Endothelial cell of umbilical vein (primary cell): Measurements from ENCODE around the gene DCAF12. TPM values are rescaled to one million over a fixed set of nuclear protein-coding genes. Genes with fewer than 3 reads are reported as not detected.

Experiments
- BruUV-seq: library from RNA; stranded (reverse); fragments of 400-500 nt; replicated peaks from 2 replicates; lab custom pipeline; 2021; lab: Mats Ljungman, UMichigan
- CTCF ChIA-PET: fragments of 300-600, 350-600 bp; sonication (Branson Sonifier 250); formaldehyde crosslinking; loops from one replicate; lab custom pipeline; 2021; ENCODE audit warnings: antibody characterized with exemption, inconsistent platforms; lab: Charles Lee
- POLR2A ChIA-PET: fragments of 300-600, 350-600 bp; sonication (Branson Sonifier 250); formaldehyde crosslinking; loops from one replicate; lab custom pipeline; 2021; ENCODE audit warnings: antibody characterized with exemption, inconsistent platforms; lab: Charles Lee
- DNase-seq: peaks from one replicate; pipeline ENCODE4 v3.0.0-alpha.2; 2011; ENCODE audit warnings: low read depth, low spot score
- FAIRE-seq: peaks from 2 replicates; lab custom pipeline; 2011; peaks lifted over from hg19 to GRCh38; lab: Jason Lieb, UNC
- H2AFZ ChIP-seq: 2 replicates; pipeline ENCODE4 v1.6.0; 2012; ENCODE audit warnings: low read depth, low read length, control low read depth, inconsistent platforms
- H3K27ac ChIP-seq: 2 replicates; pipeline ENCODE4 v1.5.1; 2011; ENCODE audit warnings: low read depth, mild to moderate bottlenecking, control low read depth, low read length, moderate library complexity; ENCODE audit not compliant: insufficient read depth
- H3K27me3 ChIP-seq, 2 experiments: 2 replicates each; pipeline versions ENCODE4 v1.6.0 to v1.6.1; 2011; ENCODE audit warnings: low read length in 2 of 2, mixed read lengths in 1 of 2; ENCODE audit not compliant: control insufficient read depth in 2 of 2, insufficient read depth in 2 of 2
- H3K36me3 ChIP-seq, 2 experiments: 2 replicates in 1 of 2; 3 replicates in 1 of 2; pipeline ENCODE4 v1.5.1; 2011; ENCODE audit warnings: low read length in 2 of 2, mild to moderate bottlenecking in 1 of 2, moderate library complexity in 1 of 2; ENCODE audit not compliant: control insufficient read depth in 2 of 2, insufficient read depth in 2 of 2; ENCODE audit errors: extremely low read depth in 1 of 2
- H3K4me1 ChIP-seq: 3 replicates; pipeline ENCODE4 v1.5.1; 2011; ENCODE audit warnings: mild to moderate bottlenecking, low read length; ENCODE audit not compliant: control insufficient read depth, insufficient read depth; ENCODE audit errors: extremely low read depth
- H3K4me2 ChIP-seq: 2 replicates; pipeline ENCODE4 v1.6.1; 2011; ENCODE audit warnings: low read length, control low read depth, mixed read lengths; ENCODE audit not compliant: insufficient read depth
- H3K4me3 ChIP-seq, 3 experiments: fragments of 200-600 bp in 1 of 3; sonication (generic), shearing (Covaris generic) in 1 of 3; replicated peaks in 1 of 3; 2 replicates each; pipeline ENCODE4 v1.5.1; 2011 to 2016; ENCODE audit warnings: control low read depth in 3 of 3, low read length in 3 of 3, mild to moderate bottlenecking in 2 of 3, inconsistent platforms in 1 of 3, low read depth in 1 of 3, moderate library complexity in 1 of 3; ENCODE audit not compliant: insufficient read depth in 1 of 3
- H3K79me2 ChIP-seq: 2 replicates; pipeline ENCODE4 v1.6.0; 2012; ENCODE audit warnings: low read length, inconsistent platforms; ENCODE audit not compliant: control insufficient read depth, insufficient read depth
- H3K9ac ChIP-seq: replicated peaks from 2 replicates; pipeline ENCODE3; 2011; ENCODE audit warnings: low read length, control low read depth; ENCODE audit not compliant: insufficient read depth; ENCODE audit errors: extremely low read depth
- H3K9me1 ChIP-seq: replicated peaks from 3 replicates; pipeline ENCODE4 v1.6.0; 2011; ENCODE audit warnings: mild to moderate bottlenecking, low read length; ENCODE audit not compliant: control insufficient read depth, insufficient read depth; ENCODE audit errors: extremely low read depth
- H3K9me3 ChIP-seq: replicated peaks from 2 replicates; pipeline ENCODE4 v1.5.1; 2012; ENCODE audit warnings: low read length, inconsistent platforms; ENCODE audit not compliant: control insufficient read depth, insufficient read depth
- H4K20me1 ChIP-seq: replicated peaks from 2 replicates; pipeline ENCODE3; 2011; ENCODE audit warnings: mild to moderate bottlenecking, low read length; ENCODE audit not compliant: control insufficient read depth, insufficient read depth; ENCODE audit errors: extremely low read depth
- CTCF ChIP-seq, 2 donors: IDR thresholded peaks; 1 replicate in 1 of 2; 2 replicates in 1 of 2; pipeline ENCODE4 v1.5.1; 2011; ENCODE audit warnings: low read length in 2 of 2, mild to moderate bottlenecking in 2 of 2, moderate library complexity in 2 of 2, control low read depth in 1 of 2, inconsistent platforms in 1 of 2, low read depth in 1 of 2; ENCODE audit not compliant: insufficient read depth in 1 of 2; ENCODE audit errors: extremely low read depth in 1 of 2
- EZH2 ChIP-seq: IDR thresholded peaks from 2 replicates; pipeline ENCODE4 v1.6.1; 2012; ENCODE audit warnings: borderline replicate concordance, low read depth, mild to moderate bottlenecking, moderate library complexity, low read length, inconsistent platforms; ENCODE audit not compliant: severe bottlenecking
- FOS ChIP-seq: IDR thresholded peaks from 2 replicates; pipeline ENCODE4 v1.6.1; 2011; ENCODE audit warnings: mild to moderate bottlenecking, low read length, moderate library complexity, borderline replicate concordance; ENCODE audit not compliant: insufficient read depth
- GATA2 ChIP-seq: IDR thresholded peaks from 2 replicates; pipeline ENCODE4 v1.7.0; 2011; ENCODE audit warnings: low read depth, mild to moderate bottlenecking, moderate library complexity, mixed read lengths, low read length; ENCODE audit not compliant: insufficient read length, insufficient read depth
- JUN ChIP-seq: IDR thresholded peaks from 2 replicates; pipeline ENCODE4 v1.6.1; 2011; ENCODE audit warnings: borderline replicate concordance, low read depth; ENCODE audit not compliant: insufficient read length, insufficient read depth
- MAX ChIP-seq: IDR thresholded peaks from 2 replicates; pipeline ENCODE4 v1.6.1; 2011; ENCODE audit not compliant: insufficient read depth, insufficient read length
- MYC ChIP-seq: IDR thresholded peaks from one replicate; pipeline ENCODE4 v1.6.1; 2011; ENCODE audit warnings: mild to moderate bottlenecking, low read depth, low read length
- POLR2A ChIP-seq: IDR thresholded peaks from 2 replicates; pipeline ENCODE4 v1.6.1; 2012; ENCODE audit warnings: low read depth, mild to moderate bottlenecking, control low read depth, low read length
- dilution Hi-C: fragments of 300-500 bp; cut with MboI; formaldehyde crosslinking; loops from one replicate; pipeline ENCODE4 v1.15.0; 2019; ENCODE audit warnings: low sequenced_read_pairs; ENCODE audit not compliant: extremely low pct_ligation_motif_present
- intact Hi-C: fragments of 100-400 bp; cut with micrococcal nuclease; formaldehyde crosslinking; loops from one replicate; pipeline ENCODE4 v1.10.0; 2022
- polyA plus RNA-seq, 4 experiments: library from polyadenylated mRNA; depleted of rRNA in 3 of 4; stranded (reverse) in 3 of 4; unstranded in 1 of 4; fragments of >200 nt; gene quantifications; 2 replicates each; pipeline versions ENCODE4 v1.2.1 to v1.2.3, GENCODE V29; 2011 to 2012; ENCODE audit warnings: missing spikeins in 1 of 4
- total RNA-seq: library from RNA; stranded (reverse); gene quantifications from 2 replicates; pipeline ENCODE4 v1.2.3, GENCODE V29; 2021

DCAF12 gene
- total and polyA plus RNA-seq, 2 donors (not counting 3 experiments of a cell fraction or from before 2014, with no cell fraction given), result 26.2 to 28.4 TPM

GRCh38 chr9:34093578-34093977 lies 32.9 kb downstream of the DCAF12 start:
- no peak for TF ChIP-seq EZH2
- TF ChIP-seq JUN, result no peak
- TF ChIP-seq CTCF (IDR thresholded peaks at IDR 0.05; ENCODE audit: extremely low read depth in 1 of 2, insufficient read depth in 1 of 2, low read depth in 1 of 2, low read length in 2 of 2), result no peak
- no peak for TF ChIP-seq GATA2
- no peak for TF ChIP-seq MAX
- TF ChIP-seq FOS, result no peak
- TF ChIP-seq MYC, result no peak
- no peak for TF ChIP-seq POLR2A
- H3K9me1 ChIP-seq, result no peaks in the 10 kb centered on the region
- BruUV-seq, result no TSS peak
- H4K20me1 ChIP-seq, result no peaks in the 10 kb centered on the region
- dilution Hi-C loops, result no loop called here
- POLR2A ChIA-PET, result no interaction called here
- DNase-seq, result no peak
- H3K27ac ChIP-seq, result no peak overlapping the region
- no peaks in the 10 kb centered on the region for H3K4me1 ChIP-seq
- H2AFZ ChIP-seq, result no peak overlapping the region
- FAIRE-seq, result no peak
- intact Hi-C loops, result no loop called here
- no peak overlapping the region for H3K9ac ChIP-seq
- H3K4me2 ChIP-seq, result no peak overlapping the region
- no peaks in the 10 kb centered on the region for H3K79me2 ChIP-seq
- CTCF ChIA-PET, result interaction anchor here (0.7 to 2.4 kb wide), 3 partner anchors 13 to 20 kb away, joined by 3 to 17 read pairs (median 3); no protein-coding TSS in a partner anchor
- peaks cover 21 to 28% of the 10 kb centered on the region in 2 experiments for H3K36me3 ChIP-seq
- no peaks in the 10 kb centered on the region for H3K27me3 ChIP-seq
- H3K4me3 ChIP-seq, result no peak overlapping the region
- H3K9me3 ChIP-seq, result no peaks in the 10 kb centered on the region
